Measurements from ENCODE around the gene CPED1.
"Not testable (repeated sequence)": the region's sequence is repeated elsewhere in the genome, so short reads cannot be mapped to it uniquely, and the experiment has no call there.

CPED1 gene

GRCh38 chr7:121197455-121197854, 208.9 kb downstream of the CPED1 start:
- DNase-seq, result no peak

- DNase-seq, result no peak
Observed at GRCh38 chr7:121198502-121198901, 210.0 kb downstream of the CPED1 start.

- no peak for DNase-seq
Observed at GRCh38 chr7:121202125-121202524, 213.6 kb downstream of the CPED1 start.

- DNase-seq, result no peak
Observed at GRCh38 chr7:121202834-121203233, 214.3 kb downstream of the CPED1 start.

- no peak for DNase-seq
Observed at GRCh38 chr7:121204537-121204936, 216.0 kb downstream of the CPED1 start.

- DNase-seq, result no peak
Observed at GRCh38 chr7:121205777-121206176, 217.3 kb downstream of the CPED1 start.

- DNase-seq, result no peak
Observed at GRCh38 chr7:121211253-121211652, 222.7 kb downstream of the CPED1 start.

- DNase-seq, result no peak
Observed at GRCh38 chr7:121212036-121212435, 223.5 kb downstream of the CPED1 start.

- no peak for DNase-seq
Observed at GRCh38 chr7:121214657-121215056, 226.1 kb downstream of the CPED1 start.

- no peak for DNase-seq
Observed at GRCh38 chr7:121219026-121219425, 230.5 kb downstream of the CPED1 start.

GRCh38 chr7:121221108-121221507, 232.6 kb downstream of the CPED1 start:
- not testable (repeated sequence) for DNase-seq

- DNase-seq, result no peak
Observed at GRCh38 chr7:121228779-121229178, 240.3 kb downstream of the CPED1 start.

- no peak for DNase-seq
Observed at GRCh38 chr7:121235201-121235600, 246.7 kb downstream of the CPED1 start.

- DNase-seq, result no peak
Observed at GRCh38 chr7:121237601-121238000, 249.1 kb downstream of the CPED1 start.

- no peak for DNase-seq
Observed at GRCh38 chr7:121244120-121244870, 255.8 kb downstream of the CPED1 start.

- DNase-seq, result not testable (repeated sequence)
Observed at GRCh38 chr7:121251367-121251766, 262.9 kb downstream of the CPED1 start.

- not testable (repeated sequence) for DNase-seq
Observed at GRCh38 chr7:121252523-121253235, 264.2 kb downstream of the CPED1 start.

- no peak for DNase-seq
Observed at GRCh38 chr7:121259826-121260225, 271.3 kb downstream of the CPED1 start.

GRCh38 chr7:121261207-121261884, 272.8 kb downstream of the CPED1 start:
- no peak for DNase-seq

- DNase-seq, result no peak
Observed at GRCh38 chr7:121262221-121262620, 273.7 kb downstream of the CPED1 start.

GRCh38 chr7:121262969-121263368, 274.5 kb downstream of the CPED1 start:
- no peak for DNase-seq

- no peak for DNase-seq
Observed at GRCh38 chr7:121266307-121266894, 277.9 kb downstream of the CPED1 start.

GRCh38 chr7:121267612-121268011, 279.1 kb downstream of the CPED1 start:
- no peak for DNase-seq

Data from CD4-positive, alpha-beta T cell treated with Interleukin-10 for 1 hour (primary cell).